ENCODE results near the gene PADI4.

The PADI4 gene

DNA sequence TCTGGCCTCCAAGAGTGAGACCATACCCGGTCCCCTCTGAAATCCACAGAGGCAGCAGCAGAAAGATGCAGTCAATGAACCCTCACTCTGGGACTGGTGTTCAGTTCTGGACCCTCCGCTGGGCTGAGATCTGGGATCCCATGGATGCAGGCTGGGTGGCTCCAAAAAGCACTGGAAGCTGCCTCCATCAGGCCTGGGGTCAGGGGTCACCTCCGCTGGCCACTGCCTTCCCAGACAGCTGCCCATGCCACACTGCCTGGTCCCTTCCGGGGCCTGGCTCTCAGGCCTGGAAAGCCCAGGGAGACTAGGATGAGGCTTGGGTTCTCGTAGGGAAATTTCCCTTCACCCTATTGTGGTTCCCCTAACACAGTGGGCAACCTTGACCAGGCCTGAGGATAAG lies 21.4 kb upstream of the PADI4 start:
- DNase-seq (ENCODE audit: low read depth, low spot score) = no peak

DNA sequence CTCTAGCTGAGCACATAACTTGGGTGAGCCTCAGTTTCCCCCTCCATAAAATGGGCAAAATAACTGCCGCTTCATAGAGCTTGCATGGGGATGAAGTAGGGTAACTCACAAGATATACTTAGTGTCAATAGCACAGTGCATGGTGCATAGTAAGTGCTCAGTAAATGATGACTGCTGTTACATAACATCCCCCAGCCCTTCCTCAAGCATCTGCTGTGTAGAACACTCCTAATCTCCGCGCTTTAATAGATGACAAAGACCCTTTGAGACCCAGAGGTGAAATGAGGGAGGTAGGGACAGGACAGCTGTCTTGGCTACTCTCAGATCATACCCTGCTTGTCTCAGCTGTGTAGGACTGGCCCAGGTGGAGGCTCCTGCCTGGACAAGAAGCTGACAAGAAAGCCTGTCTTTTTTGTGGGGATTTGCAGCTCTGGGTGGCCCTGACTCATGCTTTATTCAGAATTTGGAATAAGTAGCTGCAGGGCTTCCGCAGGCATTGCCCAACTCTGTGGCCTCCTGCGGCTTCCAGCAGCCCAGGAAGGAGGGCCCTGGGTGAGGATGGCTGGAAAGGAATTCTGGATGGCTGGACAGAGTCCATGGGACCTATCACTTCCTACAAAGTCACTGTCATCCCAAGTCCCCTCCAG lies 20.7 kb upstream of the PADI4 start:
- no peak for DNase-seq (ENCODE audit: low read depth, low spot score)

GRCh38 chr1:17289721-17290120 lies 18.3 kb upstream of the PADI4 start:
- no peak for DNase-seq (ENCODE audit: low read depth, low spot score)

- DNase-seq (ENCODE audit: low read depth, low spot score) = no peak
Measured at GRCh38 chr1:17290553-17290952, 17.4 kb upstream of the PADI4 start.

DNA sequence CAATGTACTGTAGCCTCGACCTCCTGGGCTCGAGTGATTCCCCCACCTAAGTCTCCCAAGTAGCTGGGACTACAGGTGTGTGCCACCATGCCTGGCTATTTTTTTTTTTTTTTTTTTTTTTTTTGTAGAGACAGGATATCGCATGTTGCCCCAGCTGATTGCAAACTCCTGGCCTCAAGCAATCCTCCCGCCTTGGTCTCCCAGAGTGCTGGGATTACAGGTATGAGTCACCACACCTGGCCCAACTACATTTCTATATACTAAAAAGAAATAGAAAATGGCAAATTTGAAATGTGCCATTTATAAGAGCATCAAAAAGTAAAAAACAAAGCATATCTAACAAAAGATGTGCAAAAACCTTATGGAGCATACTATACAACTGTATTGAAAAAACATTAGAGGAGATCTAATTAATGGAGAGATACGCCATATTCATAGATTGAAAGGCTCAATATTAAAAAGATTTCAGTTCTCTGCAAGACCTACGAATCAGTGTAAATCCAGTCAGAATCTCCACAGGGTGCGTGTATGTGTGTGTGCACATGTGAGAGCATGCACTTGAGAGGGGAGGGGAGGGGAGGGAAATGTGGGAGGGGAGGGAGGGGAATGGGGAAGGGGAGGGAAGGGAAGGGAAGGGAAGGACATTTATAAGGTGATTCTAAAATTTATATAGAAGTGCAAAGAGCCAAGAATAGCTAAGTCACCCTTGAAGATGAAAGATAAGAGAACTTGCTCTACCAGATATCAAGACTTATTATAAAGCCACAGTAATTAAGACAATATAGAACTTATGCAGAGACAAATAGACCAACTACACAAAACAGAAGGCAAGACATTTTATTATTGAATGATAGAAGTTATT lies 15.5 kb upstream of the PADI4 start:
- DNase-seq (ENCODE audit: low read depth, low spot score) = no peak

- no peak for DNase-seq (ENCODE audit: low read depth, low spot score)
Measured at GRCh38 chr1:17293681-17294425, 14.1 kb upstream of the PADI4 start.

- DNase-seq (ENCODE audit: low read depth, low spot score) = no peak
Measured at GRCh38 chr1:17295292-17295691, 12.7 kb upstream of the PADI4 start.

DNA sequence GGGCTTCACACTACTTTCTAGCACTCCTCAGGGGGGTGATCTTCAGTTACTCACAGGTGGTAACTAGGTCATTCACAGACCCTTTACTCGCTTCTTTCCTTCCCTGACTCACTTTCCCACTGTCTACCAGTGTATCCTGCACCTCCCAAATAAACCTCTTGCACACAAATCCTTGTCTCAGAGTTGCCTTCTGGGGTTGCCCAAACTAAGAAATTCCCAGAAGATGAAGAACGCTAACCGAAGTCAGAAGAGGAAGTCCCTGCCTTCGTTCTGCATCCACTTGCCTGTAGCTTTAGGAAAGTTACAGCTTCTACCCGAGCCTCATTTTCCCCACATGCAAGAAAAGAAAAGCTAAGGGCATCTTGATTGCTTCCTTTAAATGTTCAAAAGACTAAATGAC lies 11.9 kb upstream of the PADI4 start:
- no peak for DNase-seq (ENCODE audit: low read depth, low spot score)

DNA sequence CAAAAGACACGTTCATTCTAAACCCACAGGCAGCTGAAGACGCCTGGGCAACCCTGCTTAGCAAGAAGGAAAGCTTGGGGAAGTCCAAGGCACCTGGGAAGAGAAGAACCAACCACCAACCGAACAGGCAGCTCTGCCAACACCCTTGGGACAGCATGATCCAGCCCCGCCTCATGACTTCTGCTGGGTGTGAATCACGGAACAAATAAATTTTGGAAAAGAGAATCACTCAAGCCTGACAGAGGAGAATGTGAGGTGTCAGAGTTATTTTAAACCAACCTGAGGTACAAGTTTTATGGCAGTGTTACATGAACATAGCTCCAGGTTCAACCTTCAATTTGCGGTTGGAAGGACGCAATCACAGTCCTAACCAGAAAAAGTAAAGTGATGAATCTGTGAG lies 10.0 kb upstream of the PADI4 start:
- DNase-seq (ENCODE audit: low read depth, low spot score) = no peak

DNA sequence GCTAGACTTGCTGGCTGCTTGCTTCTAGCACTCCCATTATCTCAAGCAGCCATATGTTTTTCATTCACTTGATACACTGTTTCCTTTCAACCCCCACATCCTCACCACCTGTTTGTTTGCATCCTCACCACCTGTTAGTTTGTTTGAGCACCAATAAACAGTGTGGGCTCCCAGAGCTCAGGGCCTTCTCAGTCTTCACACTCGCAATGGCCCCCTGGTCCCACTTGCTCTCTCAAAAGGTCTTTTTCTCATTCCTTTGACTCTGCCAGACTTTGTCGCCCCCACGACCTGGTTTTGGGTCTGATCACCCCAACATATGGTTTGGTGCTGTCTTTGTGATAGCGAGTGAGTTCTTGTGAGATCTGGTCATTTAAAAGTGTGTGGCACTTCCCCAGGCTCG lies 6.2 kb upstream of the PADI4 start:
- no peak for DNase-seq (ENCODE audit: low read depth, low spot score)

DNA sequence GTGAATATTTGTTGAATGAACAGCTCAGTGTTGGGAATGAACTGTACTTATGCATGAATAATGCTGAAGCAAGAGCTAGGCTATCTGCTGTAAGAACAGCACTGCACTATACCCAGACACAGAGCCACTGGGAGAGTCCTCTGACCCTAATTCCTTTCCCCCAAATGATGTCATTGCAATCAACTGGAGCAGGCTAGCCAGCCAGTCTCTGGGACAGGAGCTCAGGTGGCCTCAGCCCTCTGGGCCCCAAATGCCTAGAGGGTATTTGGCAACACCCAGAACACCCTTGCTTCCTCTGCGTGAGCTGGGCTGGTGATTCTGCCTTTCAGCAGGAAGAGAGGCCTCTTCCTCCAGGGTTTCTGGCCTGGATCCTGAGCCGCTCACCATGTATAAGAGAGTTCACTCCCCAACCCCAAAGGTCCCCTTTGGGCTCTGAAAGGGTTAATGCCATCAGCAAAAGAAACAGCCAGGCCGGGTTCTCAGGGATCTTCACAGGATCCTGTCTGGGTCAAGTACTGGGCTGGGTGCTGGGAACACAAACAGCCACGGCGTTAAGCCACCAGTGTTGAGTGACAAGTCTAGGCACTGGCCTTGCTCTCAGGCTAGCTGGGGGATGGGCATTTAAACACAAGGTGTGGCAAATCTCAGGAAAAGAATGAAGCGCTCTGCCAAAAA lies 3.7 kb upstream of the PADI4 start:
- DNase-seq (ENCODE audit: low read depth, low spot score) = no peak

GRCh38 chr1:17304826-17305175 lies 3.2 kb upstream of the PADI4 start:
- DNase-seq (ENCODE audit: low read depth, low spot score) = no peak

- no peak for DNase-seq (ENCODE audit: low read depth, low spot score)
Measured at GRCh38 chr1:17305576-17306095, 2.4 kb upstream of the PADI4 start.

- DNase-seq (ENCODE audit: low read depth, low spot score) = no peak
Measured at GRCh38 chr1:17306407-17306806, 1.6 kb upstream of the PADI4 start.

DNA sequence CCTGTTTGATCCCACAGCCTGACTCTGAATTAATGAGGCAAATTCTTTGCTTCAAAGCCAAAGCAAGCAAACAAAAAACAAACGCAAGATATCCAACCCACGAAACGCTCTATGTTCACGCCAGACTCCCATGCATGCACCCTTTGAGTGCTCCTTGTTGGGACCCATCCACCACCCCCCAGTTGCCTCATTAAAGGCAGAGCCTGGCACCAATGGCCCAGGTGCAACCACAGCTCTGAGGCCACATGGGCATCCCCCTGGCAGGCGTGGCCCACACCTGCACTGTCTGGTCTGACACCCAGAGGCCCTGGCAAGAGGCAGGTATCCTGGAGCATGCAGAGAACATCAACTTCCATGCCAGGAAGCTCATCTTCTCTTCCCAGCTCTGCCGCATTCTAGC lies 1.1 kb upstream of the PADI4 start:
- DNase-seq (ENCODE audit: low read depth, low spot score) = no peak

- DNase-seq (ENCODE audit: low read depth, low spot score) = no peak
Measured at GRCh38 chr1:17307329-17307728, 668 bp upstream of the PADI4 start.

DNA sequence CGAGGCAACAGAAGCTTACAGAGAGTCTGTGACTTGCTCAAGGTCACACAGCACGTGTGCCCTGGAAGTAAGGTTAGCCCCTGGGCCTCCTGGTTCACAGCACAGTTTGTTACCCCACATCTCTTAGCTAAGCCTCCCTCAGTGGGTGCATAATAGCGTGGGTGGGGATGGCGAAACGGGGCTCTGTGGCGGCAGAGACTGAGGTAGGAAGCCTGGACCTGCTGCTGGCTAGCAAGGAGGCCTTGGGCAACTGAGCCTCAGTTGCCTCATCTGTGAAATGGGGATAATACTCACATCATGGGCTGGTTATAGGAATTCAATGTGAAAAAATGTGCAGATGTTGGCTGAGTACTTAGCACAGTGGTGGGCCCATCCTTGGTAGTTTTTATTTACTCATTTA lies 596 bp downstream of the PADI4 start:
- DNase-seq (ENCODE audit: low read depth, low spot score) = no peak

- no peak for DNase-seq (ENCODE audit: low read depth, low spot score)
Measured at GRCh38 chr1:17309426-17310067, 1.6 kb downstream of the PADI4 start.

DNA sequence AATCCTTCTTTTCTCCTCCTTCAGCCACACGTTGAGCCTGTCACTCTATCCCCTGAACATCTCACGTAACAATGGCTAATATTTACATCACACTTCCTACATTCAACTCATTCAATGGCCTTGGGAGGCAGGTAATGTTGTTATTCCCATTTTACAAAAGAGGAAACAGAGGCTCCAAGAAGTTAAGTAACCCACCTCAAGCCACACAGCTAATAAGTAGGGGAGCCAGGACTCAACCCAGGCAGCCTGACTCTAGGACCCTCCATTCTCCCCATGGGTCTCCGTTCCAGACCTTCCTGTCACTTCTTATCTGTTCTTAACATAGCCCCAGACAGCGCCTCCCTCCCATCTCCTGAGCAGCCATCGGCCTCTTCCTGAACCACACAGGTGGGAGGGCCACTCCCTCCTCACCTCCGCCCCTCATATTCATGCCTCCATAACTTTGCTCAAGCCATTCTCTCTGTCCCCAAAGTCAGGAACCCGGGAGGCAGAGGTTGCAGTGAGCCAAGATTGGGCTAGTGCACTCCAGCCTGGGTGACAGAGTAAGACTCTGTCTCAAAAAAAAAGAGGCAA lies 2.2 kb downstream of the PADI4 start:
- DNase-seq (ENCODE audit: low read depth, low spot score) = no peak

DNA sequence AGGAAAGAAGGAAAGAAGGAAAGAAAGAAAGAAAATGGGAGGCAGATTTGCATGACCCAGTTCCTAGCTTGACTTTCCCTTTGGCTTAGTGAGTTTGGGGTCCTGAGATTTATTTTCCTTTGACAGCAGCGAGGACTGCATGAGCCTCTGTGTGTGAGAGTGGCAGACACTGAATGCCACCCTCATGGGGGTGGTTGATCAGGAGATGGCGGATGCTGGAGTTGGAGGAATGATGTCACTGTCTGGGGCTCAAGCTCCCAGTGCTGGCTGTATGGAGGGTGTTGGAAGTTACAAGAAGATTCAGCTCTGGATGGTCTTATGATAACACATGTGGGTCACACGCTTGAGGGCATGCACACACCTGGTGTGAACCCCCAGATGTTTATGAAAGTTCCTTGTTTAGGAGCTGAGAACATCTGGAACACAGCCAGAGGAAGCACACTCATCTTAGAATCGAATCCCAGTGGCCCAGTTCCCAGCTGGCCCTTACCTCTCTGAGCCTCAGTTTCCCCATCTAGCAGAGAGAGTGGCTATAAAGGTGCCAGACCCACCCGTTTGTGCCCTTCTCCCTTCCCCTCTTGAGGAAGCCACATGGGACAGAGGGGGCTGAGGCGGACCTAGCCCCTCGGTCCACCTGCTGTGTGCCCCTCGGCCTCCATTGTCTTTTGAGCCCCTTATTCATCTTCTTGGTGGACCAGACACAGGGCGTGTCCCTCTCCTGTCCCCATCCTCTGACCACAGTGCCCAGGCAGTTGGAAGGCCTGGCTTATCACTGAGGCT lies 5.7 kb downstream of the PADI4 start:
- no peak for DNase-seq (ENCODE audit: low read depth, low spot score)

Measured in activated CD4-positive, CD25-positive, alpha-beta regulatory T cell treated with anti-CD3 and anti-CD28 coated beads, Interleukin-2, amount 50 U/mL, for 16 hours (primary cell).